GM10266 (cell line): Measurements from ENCODE around the gene DUSP22.
A peak's percentile ranks its signal among the peaks of the same experiment; 100 is the strongest.
"Not testable (repeated sequence)": the region's sequence is repeated elsewhere in the genome, so short reads cannot be mapped to it uniquely, and the experiment has no call there.

Source experiments
- DNase-seq: peaks from one replicate; pipeline ENCODE4 v3.0.0; 2012; ENCODE audit errors: extremely low spot score
- TF ChIP-seq, protein P1 (sequence below): IDR thresholded peaks from 2 replicates; pipeline ENCODE4 v1.5.1; 2012; ENCODE audit warnings: mild to moderate bottlenecking, low read depth; ENCODE audit not compliant: control insufficient read depth, insufficient read depth; ENCODE audit errors: missing control alignments

Gene DUSP22

DNA sequence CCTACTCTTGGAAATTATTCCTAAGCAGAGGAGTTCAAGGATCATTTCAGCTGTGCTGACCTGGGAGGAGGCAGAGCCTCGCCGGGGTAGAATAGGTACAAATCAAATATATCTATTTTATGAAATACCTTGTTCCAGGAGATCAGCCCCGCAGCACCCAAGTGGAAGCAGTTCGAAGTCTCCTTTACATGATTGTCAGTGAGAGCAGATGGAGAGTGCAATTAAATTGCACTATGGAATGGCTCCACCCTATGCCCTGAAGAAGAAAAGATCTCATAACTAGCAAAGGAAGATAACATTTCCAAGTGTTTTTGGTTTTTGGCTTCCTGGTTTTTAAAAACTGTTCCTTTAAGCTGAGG, 31.4 kb downstream of the DUSP22 start:
- no peak for DNase-seq
- TF ChIP-seq, protein P1, sequence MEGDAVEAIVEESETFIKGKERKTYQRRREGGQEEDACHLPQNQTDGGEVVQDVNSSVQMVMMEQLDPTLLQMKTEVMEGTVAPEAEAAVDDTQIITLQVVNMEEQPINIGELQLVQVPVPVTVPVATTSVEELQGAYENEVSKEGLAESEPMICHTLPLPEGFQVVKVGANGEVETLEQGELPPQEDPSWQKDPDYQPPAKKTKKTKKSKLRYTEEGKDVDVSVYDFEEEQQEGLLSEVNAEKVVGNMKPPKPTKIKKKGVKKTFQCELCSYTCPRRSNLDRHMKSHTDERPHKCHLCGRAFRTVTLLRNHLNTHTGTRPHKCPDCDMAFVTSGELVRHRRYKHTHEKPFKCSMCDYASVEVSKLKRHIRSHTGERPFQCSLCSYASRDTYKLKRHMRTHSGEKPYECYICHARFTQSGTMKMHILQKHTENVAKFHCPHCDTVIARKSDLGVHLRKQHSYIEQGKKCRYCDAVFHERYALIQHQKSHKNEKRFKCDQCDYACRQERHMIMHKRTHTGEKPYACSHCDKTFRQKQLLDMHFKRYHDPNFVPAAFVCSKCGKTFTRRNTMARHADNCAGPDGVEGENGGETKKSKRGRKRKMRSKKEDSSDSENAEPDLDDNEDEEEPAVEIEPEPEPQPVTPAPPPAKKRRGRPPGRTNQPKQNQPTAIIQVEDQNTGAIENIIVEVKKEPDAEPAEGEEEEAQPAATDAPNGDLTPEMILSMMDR: no peak

DNA sequence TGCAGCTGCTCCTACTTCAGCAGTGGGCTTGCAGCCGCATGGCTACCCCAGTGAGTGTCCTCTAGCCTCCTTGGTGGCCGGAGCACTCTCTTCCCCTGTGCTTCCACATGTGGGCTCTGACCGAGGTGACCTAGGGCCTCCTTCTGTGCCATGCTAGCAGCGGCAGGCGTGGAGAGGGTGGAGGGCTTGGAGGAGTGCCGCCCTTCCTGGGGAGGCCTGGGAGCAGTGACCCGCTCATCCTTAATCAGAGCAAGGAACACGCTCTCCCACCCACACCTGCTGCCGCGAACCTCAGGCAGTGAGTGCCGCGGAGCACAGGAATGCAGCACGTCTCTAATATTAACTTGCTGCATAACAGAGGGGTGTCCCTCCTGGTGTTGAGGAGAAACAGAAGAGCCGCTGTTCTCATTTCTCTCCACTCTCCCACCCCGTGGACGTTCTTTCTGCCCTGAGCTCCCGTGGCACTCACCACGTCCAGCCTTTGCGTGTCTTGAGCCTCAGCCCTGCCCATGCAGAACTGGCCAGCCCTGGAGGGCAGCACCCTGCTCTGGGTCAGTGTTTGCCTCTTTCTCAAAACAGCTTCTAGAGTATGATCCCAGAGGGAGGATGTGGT, 31.9 kb downstream of the DUSP22 start:
- TF ChIP-seq, protein P1: no peak
- DNase-seq: no peak

DNA sequence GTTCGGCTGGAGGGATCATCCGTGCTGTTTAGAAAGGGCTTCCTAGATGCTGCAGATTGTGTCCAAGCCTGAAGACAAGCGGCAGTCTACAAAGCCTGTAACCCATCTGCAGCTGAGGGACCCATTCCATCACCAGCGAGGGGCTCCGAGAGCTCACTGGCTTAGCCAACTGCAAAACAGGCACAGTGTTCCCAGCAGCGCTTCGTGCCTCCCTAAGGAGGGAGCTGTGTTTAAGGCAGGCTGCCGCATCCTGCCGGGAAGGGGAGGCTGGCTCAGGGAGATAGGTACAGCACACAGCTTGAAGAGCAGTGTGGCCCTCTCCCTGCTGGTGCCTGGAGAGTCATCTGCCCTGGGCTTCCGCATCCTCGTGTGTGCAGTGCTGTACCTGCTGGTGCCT, 32.4 kb downstream of the DUSP22 start:
- TF ChIP-seq, protein P1: no peak
- DNase-seq: no peak

DNA sequence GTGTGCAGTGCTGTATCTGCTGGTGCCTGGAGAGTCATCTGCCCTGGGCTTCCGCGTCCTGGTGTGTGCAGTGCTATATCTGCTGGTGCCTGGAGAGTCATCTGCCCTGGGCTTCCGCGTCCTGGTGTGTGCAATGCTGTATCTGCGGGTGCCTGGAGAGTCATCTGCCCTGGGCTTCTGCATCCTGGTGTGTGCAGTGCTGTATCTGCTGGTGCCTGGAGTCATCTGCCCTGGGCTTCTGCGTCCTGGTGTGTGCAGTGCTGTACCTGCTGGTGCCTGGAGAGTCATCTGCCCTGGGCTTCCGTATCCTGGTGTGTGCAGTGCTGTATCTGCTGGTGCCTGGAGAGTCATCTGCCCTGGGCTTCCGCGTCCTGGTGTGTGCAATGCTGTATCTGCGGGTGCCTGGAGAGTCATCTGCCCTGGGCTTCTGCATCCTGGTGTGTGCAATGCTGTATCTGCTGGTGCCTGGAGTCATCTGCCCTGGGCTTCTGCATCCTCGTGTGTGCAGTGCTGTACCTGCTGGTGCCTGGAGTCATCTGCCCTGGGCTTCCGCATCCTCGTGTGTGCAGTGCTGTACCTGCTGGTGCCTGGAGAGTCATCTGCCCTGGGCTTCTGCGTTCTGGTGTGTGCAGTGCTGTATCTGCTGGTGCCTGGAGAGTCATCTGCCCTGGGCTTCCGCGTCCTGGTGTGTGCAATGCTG, 33.0 kb downstream of the DUSP22 start:
- not testable (repeated sequence) for DNase-seq

DNA sequence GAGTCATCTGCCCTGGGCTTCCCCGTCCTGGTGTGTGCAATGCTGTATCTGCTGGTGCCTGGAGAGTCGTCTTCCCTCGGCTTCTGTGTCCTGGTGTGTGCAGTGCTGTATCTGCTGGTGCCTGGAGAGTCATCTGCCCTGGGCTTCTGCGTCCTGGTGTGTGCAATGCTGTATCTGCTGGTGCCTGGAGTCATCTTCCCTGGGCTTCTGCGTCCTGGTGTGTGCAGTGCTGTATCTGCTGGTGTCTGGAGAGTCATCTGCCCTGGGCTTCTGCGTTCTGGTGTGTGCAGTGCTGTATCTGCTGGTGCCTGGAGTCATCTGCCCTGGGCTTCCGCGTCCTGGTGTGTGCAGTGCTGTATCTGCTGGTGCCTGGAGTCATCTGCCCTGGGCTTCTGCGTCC, 33.8 kb downstream of the DUSP22 start:
- DNase-seq: not testable (repeated sequence)

DNA sequence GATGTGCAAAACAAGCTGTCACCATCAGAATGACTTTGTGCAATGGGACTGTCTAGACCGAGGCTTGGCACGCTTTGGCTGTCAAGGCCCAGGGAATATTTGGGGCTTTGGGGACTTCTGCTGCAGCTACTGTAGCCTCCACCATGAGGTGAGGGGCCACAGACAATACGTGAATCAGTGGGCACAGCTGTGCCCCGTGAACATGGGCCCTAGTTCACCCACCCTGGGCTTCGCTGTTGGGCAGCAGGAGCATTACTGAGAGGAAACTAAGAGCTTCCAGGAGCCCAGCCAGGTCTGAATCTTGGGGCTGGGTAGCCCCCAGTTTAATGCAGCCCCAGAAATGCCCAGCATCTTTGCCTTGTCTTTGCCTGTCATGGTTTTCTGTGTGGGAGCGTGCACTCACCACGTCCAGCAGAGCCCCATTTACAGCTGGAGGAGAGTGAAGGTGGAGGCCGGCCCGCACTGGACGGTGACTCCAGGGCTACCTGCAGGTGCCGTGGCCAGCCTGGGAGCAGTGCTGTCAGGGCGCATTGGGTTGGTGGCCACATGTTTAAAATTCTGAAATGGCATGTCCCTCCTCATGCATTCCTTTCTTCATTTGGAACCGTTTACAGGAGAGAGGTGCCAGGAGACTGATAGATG, 34.7 kb downstream of the DUSP22 start:
- DNase-seq: no peak
- TF ChIP-seq, protein P1: no peak

DNA sequence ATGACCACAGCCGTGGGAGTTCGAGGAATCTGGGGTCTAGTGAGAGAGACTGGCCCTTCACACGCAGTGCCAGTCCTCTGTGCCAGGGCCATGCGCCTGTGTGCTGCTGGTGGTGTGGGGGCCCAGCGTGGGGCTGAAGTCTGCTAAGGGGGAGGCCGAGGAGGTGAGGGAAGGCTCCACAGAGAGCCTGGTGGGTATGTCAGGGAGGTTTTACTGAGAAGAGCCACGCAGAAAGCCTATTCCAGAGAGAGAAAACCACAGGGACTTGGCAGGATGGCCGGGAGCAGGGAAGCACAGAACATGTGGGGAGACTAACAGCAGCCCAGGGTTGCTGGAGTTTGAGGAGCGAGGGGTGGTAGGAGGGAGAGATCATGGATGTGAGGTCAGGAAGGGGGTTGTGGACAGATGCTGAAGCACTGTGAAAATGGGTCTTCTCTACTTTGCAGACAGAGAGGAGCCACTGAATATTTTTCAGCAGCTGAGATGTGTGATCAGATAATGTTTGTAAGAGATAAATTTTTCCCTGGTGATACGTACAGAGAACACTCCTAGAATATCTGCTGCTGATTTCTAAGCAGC, 35.3 kb downstream of the DUSP22 start:
- no peak for DNase-seq
- TF ChIP-seq, protein P1: no peak

DNA sequence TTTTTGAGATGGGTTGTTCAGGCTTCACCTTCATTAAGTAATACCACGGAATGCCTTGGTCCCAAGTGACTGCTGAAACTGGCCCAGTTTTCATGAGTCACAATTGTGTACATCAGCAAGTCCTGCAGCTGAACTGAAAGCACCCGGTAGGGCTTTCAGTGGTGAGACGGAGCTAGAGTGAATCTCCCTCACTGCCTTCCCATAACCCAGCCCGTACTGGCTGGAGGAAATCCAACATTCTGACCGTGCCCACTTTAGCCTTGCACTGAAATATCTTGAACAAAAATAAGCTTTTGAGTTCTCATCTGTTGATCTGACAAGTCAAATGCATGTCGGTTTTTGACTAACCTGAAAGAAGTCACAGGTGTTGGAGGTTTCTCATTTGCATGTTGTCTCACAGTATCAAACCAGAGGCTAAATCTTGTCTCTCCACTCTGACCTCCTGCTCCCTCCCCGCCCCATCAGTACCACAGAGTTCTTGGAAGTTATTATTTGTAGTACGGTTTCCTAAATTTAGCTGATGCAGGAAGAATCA, 35.9 kb downstream of the DUSP22 start:
- DNase-seq: peak; percentile 67
- TF ChIP-seq, protein P1: no peak
